Epithelial cell of proximal tubule (primary cell): ENCODE data around the gene TSPAN13. TPM values are rescaled to one million over a fixed set of nuclear protein-coding genes. Genes with fewer than 3 reads are reported as not detected.

Experiments used
- DNase-seq: peaks from one replicate; pipeline ENCODE4 v3.0.0-alpha.2; 2011; ENCODE audit warnings: low read depth
- H3K4me3 ChIP-seq: 2 replicates; pipeline ENCODE4 v1.5.1; 2011; ENCODE audit warnings: low read depth, mild to moderate bottlenecking, low read length
- total RNA-seq: library from RNA; depleted of rRNA; stranded (reverse); fragments of >200 nt; gene quantifications from 2 replicates; pipeline ENCODE4 v1.2.3, GENCODE V29; 2015
- TF ChIP-seq, protein P1 (sequence below): conservative IDR thresholded peaks from 2 replicates; pipeline ENCODE4 v1.5.1; 2012; ENCODE audit warnings: low read depth, mild to moderate bottlenecking, low read length

Gene TSPAN13
- total RNA-seq, 1 donor from 2014 or later, result 25.8 TPM

- TF ChIP-seq, protein P1, sequence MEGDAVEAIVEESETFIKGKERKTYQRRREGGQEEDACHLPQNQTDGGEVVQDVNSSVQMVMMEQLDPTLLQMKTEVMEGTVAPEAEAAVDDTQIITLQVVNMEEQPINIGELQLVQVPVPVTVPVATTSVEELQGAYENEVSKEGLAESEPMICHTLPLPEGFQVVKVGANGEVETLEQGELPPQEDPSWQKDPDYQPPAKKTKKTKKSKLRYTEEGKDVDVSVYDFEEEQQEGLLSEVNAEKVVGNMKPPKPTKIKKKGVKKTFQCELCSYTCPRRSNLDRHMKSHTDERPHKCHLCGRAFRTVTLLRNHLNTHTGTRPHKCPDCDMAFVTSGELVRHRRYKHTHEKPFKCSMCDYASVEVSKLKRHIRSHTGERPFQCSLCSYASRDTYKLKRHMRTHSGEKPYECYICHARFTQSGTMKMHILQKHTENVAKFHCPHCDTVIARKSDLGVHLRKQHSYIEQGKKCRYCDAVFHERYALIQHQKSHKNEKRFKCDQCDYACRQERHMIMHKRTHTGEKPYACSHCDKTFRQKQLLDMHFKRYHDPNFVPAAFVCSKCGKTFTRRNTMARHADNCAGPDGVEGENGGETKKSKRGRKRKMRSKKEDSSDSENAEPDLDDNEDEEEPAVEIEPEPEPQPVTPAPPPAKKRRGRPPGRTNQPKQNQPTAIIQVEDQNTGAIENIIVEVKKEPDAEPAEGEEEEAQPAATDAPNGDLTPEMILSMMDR, result no peak
- H3K4me3 ChIP-seq, result no peak overlapping the region
- DNase-seq, result no peak
Observed at GRCh38 chr7:16770657-16771329, 17.2 kb downstream of the TSPAN13 start.

GRCh38 chr7:16773326-16773725 is 19.8 kb downstream of the TSPAN13 start:
- TF ChIP-seq, protein P1, result no peak
- no peak overlapping the region for H3K4me3 ChIP-seq
- DNase-seq, result no peak

DNA sequence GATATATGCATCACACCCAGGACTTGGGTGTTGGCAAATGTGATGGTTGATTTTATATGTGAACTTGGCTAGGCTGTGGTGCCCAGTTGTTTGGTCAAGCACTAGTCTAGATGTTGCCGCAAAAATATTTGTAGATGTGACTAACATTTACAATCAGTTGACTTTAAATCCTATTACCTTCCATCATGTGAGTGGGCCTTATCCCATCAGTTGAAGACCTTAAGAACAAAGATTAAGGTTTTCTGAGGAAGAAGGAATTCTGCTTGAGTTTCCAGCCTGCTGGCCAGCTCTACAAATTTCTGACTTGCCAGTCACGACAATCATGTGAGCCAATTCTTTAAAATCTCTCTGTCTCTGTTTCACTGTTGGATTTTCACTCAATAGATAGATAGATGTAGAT is 20.3 kb downstream of the TSPAN13 start:
- H3K4me3 ChIP-seq, result no peak overlapping the region
- no peak for DNase-seq
- TF ChIP-seq, protein P1, result no peak

GRCh38 chr7:16774294-16774693 is 20.7 kb downstream of the TSPAN13 start:
- H3K4me3 ChIP-seq, result no peak overlapping the region
- TF ChIP-seq, protein P1, result no peak
- DNase-seq, result no peak

DNA sequence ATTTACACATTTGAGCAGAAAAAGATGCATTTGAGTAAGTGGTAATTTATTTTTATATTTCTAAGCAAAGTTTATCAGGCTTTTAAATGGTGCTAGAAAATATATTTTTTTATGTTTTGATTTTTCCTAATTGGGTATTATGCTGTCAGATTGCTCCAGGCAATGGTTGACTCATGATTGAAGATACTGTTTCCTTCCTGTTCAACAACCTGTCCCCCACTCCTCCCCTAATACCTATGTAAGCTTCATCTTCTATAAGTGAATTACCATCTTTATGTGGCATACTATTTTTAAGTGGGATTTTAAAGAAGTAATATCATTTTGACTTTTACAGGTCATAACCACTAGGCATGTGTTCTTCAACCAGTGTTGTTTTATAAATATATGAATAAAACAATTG is 21.4 kb downstream of the TSPAN13 start:
- TF ChIP-seq, protein P1, result no peak
- no peak for DNase-seq

DNA sequence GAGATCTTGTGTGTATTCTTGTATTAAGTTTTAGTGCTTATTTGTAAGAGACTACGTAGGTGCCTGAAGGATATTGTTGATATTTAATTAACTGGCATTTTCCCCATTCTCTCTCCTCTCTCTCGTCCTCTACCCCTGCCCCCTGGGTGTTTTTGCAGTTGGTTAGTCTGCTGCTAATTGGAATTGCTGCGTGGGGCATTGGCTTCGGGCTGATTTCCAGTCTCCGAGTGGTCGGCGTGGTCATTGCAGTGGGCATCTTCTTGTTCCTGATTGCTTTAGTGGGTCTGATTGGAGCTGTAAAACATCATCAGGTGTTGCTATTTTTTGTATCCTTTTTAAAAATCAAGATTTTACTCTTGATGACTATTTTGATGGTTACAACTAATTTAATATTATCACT is 22.5 kb downstream of the TSPAN13 start:
- no peak for DNase-seq
- TF ChIP-seq, protein P1, result no peak

More for the DNA sequence above, 21.4 kb downstream of the TSPAN13 start:
- no peak overlapping the region for H3K4me3 ChIP-seq

DNA sequence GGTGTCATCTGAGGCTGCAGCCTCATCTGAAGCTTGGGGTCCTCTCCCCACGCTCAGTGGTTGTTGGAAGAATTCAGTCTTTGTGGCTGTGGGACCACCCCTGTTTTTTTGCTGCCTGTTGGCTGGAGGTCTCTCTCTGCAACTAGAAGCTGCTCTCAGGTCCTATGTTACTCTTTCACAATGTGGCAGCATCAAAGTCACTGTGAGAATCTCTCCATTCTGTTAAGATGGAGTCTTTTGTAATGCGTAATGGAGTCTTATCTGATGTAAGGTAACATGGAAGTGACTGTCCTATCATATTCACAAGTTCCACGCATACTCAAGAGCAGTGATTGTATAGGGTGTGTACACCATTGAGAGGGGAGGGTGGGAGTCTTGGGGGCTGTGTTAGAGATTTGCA is 24.9 kb downstream of the TSPAN13 start:
- no peak overlapping the region for H3K4me3 ChIP-seq
- TF ChIP-seq, protein P1, result no peak
- DNase-seq, result no peak

More for the DNA sequence above, 22.5 kb downstream of the TSPAN13 start:
- H3K4me3 ChIP-seq, result no peak overlapping the region
